Karpas-422 (cell line): ENCODE measurements around the gene CGREF1. TPM values are rescaled to one million over a fixed set of nuclear protein-coding genes. Genes with fewer than 3 reads are reported as not detected.
A peak's percentile ranks its signal among the peaks of the same experiment; 100 is the strongest.
"Not testable (repeated sequence)": the region's sequence is repeated elsewhere in the genome, so short reads cannot be mapped to it uniquely, and the experiment has no call there.

ENCODE experiments used
- DNase-seq: peaks from one replicate; pipeline ENCODE4 v3.0.0-alpha.2; 2015
- H2AFZ ChIP-seq: fragments of 200-600 bp; sonication (generic); 2 replicates; pipeline ENCODE4 v1.6.1; 2014; ENCODE audit warnings: antibody characterized with exemption, low read length, mixed read lengths
- H3K27ac ChIP-seq: fragments of 200-600 bp; sonication (generic); 2 replicates; pipeline ENCODE4 v1.5.1; 2014; ENCODE audit warnings: mild to moderate bottlenecking, low read length, moderate library complexity
- H3K27me3 ChIP-seq: fragments of 200-600 bp; sonication (generic); 2 replicates; pipeline ENCODE4 v1.6.1; 2014; ENCODE audit warnings: low read length, mixed read lengths
- H3K36me3 ChIP-seq: fragments of 200-600 bp; sonication (generic); 2 replicates; pipeline ENCODE4 v1.6.1; 2014; ENCODE audit warnings: low read length, mixed read lengths; ENCODE audit not compliant: insufficient read depth
- H3K4me1 ChIP-seq: fragments of 200-600 bp; sonication (generic); 2 replicates; pipeline ENCODE4 v1.6.1; 2014; ENCODE audit warnings: mild to moderate bottlenecking, low read length, mixed read lengths
- H3K4me2 ChIP-seq: fragments of 200-600 bp; sonication (generic); 2 replicates; pipeline ENCODE4 v1.6.1; 2014; ENCODE audit warnings: low read length, low read depth, mild to moderate bottlenecking; ENCODE audit not compliant: poor library complexity, severe bottlenecking
- H3K4me3 ChIP-seq: fragments of 200-600 bp; sonication (generic); 2 replicates; pipeline ENCODE4 v1.5.1; 2014; ENCODE audit warnings: mild to moderate bottlenecking, antibody characterized with exemption, low read length, mixed read lengths
- H3K79me2 ChIP-seq: fragments of 200-600 bp; sonication (generic); 2 replicates; pipeline ENCODE4 v1.6.1; 2014; ENCODE audit warnings: mild to moderate bottlenecking, low read length, mixed read lengths
- H3K9ac ChIP-seq: fragments of 200-600 bp; sonication (generic); 2 replicates; pipeline ENCODE4 v1.6.0; 2014; ENCODE audit warnings: low read length
- H3K9me2 ChIP-seq: fragments of 200-600 bp; sonication (generic), shearing (Covaris generic); replicated peaks from 2 replicates; pipeline ENCODE4 v1.6.0; 2014; ENCODE audit warnings: mild to moderate bottlenecking, low read length, moderate library complexity; ENCODE audit not compliant: insufficient read depth
- H3K9me3 ChIP-seq: fragments of 300-700, 200-600 bp; sonication (generic); 2 replicates; pipeline ENCODE4 v1.6.1; 2014; ENCODE audit warnings: low read length, mixed read lengths
- H4K20me1 ChIP-seq: fragments of 200-600 bp; sonication (generic); 2 replicates; pipeline ENCODE4 v1.6.1; 2014; ENCODE audit warnings: mild to moderate bottlenecking, antibody characterized with exemption, low read length, low read depth; ENCODE audit not compliant: insufficient read depth
- total RNA-seq: library from RNA; depleted of rRNA; stranded (reverse); fragments of >200 nt; shearing (Covaris generic); gene quantifications from 2 replicates; pipeline ENCODE4 v1.2.3, GENCODE V29; 2014; ENCODE audit warnings: low replicate concordance

CGREF1 gene
- total RNA-seq, 1 experiment from 2014 or later: not detected

- H3K36me3 ChIP-seq: no peaks in the 10 kb centered on the region
- H3K9ac ChIP-seq: no peak overlapping the region
- no peak overlapping the region for H3K4me2 ChIP-seq
- H3K4me3 ChIP-seq: no peak overlapping the region
- peaks cover 13% of the 10 kb centered on the region for H3K4me1 ChIP-seq
- no peaks in the 10 kb centered on the region for H3K27me3 ChIP-seq
- H4K20me1 ChIP-seq: no peaks in the 10 kb centered on the region
- no peaks in the 10 kb centered on the region for H3K9me3 ChIP-seq
- H2AFZ ChIP-seq: no peak overlapping the region
- DNase-seq: no peak
- H3K9me2 ChIP-seq: no peaks in the 10 kb centered on the region
- H3K79me2 ChIP-seq: no peaks in the 10 kb centered on the region
- H3K27ac ChIP-seq: no peak overlapping the region
Measured at GRCh38 chr2:27125104-27125503, 6.2 kb upstream of the CGREF1 start.

- Histone ChIP-seq H2AFZ (peak within 1 kb of the TSS; percentile 100), H3K27me3 (no peaks in the 10 kb centered on the region), H3K9ac (peak within 1 kb of the TSS; percentile 75), H4K20me1 (no peaks in the 10 kb centered on the region), H3K4me1 (peaks cover 13% of the 10 kb centered on the region), H3K4me3 (peak within 1 kb of the TSS; percentile 80), H3K27ac (no peak within 1 kb of the TSS), H3K36me3 (no peaks in the 10 kb centered on the region), H3K4me2 (peak within 1 kb of the TSS; percentile 95), H3K79me2 (no peaks in the 10 kb centered on the region), H3K9me3 (no peaks in the 10 kb centered on the region), H3K9me2 (no peaks in the 10 kb centered on the region)
- DNase-seq: peak; percentile 69
Measured at GRCh38 chr2:27123302-27124150, 4.6 kb upstream of the CGREF1 start, which contains the start of gene ABHD1. TSS of gene ABHD1 (plus strand) at chr2:27123815. CDS start at chr2:27123949, 134 bp downstream.

- no peak overlapping the region for H3K9ac ChIP-seq
- H3K36me3 ChIP-seq: no peaks in the 10 kb centered on the region
- H2AFZ ChIP-seq: no peak overlapping the region
- peak overlapping the region; percentile 95 for H3K4me2 ChIP-seq
- no peaks in the 10 kb centered on the region for H3K9me3 ChIP-seq
- H3K4me3 ChIP-seq: peak overlapping the region; percentile 80; the same call in 1 of the 2 replicates
- DNase-seq: no peak
- H3K9me2 ChIP-seq: no peaks in the 10 kb centered on the region
- H4K20me1 ChIP-seq: no peaks in the 10 kb centered on the region
- no peak overlapping the region for H3K27ac ChIP-seq
- peaks cover 13% of the 10 kb centered on the region for H3K4me1 ChIP-seq
- H3K79me2 ChIP-seq: no peaks in the 10 kb centered on the region
- H3K27me3 ChIP-seq: no peaks in the 10 kb centered on the region
Measured at GRCh38 chr2:27122791-27123190, 3.9 kb upstream of the CGREF1 start.

GRCh38 chr2:27121906-27122305 is 3.0 kb upstream of the CGREF1 start:
- DNase-seq: no peak

GRCh38 chr2:27119330-27119670 is 372 bp upstream of the CGREF1 start:
- H3K9me2 ChIP-seq, H2AFZ ChIP-seq, H3K27me3 ChIP-seq, H3K9ac ChIP-seq, H3K4me3 ChIP-seq, H3K36me3 ChIP-seq, H3K4me2 ChIP-seq, H4K20me1 ChIP-seq, DNase-seq, H3K9me3 ChIP-seq, H3K79me2 ChIP-seq, H3K27ac ChIP-seq: not testable (repeated sequence)
- H3K4me1 ChIP-seq: peaks cover 11% of the 10 kb centered on the region

More at GRCh38 chr2:27121906-27122305, 3.0 kb upstream of the CGREF1 start:
- H3K4me1 ChIP-seq: peaks cover 13% of the 10 kb centered on the region
- no peaks in the 10 kb centered on the region for H3K79me2 ChIP-seq
- no peak overlapping the region for H3K27ac ChIP-seq
- no peaks in the 10 kb centered on the region for H4K20me1 ChIP-seq
- H3K27me3 ChIP-seq: no peaks in the 10 kb centered on the region
- H3K9ac ChIP-seq: no peak overlapping the region
- no peak overlapping the region for H3K4me3 ChIP-seq
- no peaks in the 10 kb centered on the region for H3K9me3 ChIP-seq
- no peaks in the 10 kb centered on the region for H3K36me3 ChIP-seq
- H3K9me2 ChIP-seq: no peaks in the 10 kb centered on the region
- H2AFZ ChIP-seq: no peak overlapping the region
- H3K4me2 ChIP-seq: no peak overlapping the region

GRCh38 chr2:27117995-27118524 is 868 bp downstream of the CGREF1 start:
- H2AFZ ChIP-seq: no peak overlapping the region
- DNase-seq: no peak
- H3K4me3 ChIP-seq: no peak overlapping the region
- no peaks in the 10 kb centered on the region for H3K9me3 ChIP-seq
- no peak overlapping the region for H3K4me2 ChIP-seq
- H3K9me2 ChIP-seq: no peaks in the 10 kb centered on the region
- no peak overlapping the region for H3K9ac ChIP-seq
- no peak overlapping the region for H3K27ac ChIP-seq
- no peaks in the 10 kb centered on the region for H3K27me3 ChIP-seq
- H4K20me1 ChIP-seq: no peaks in the 10 kb centered on the region
- no peaks in the 10 kb centered on the region for H3K79me2 ChIP-seq
- no peaks in the 10 kb centered on the region for H3K36me3 ChIP-seq
- H3K4me1 ChIP-seq: no peaks in the 10 kb centered on the region

- Histone ChIP-seq H3K9ac (no peak overlapping the region), H3K4me3 (no peak overlapping the region), H2AFZ (no peak overlapping the region), H4K20me1 (no peaks in the 10 kb centered on the region), H3K27ac (no peak overlapping the region), H3K79me2 (no peaks in the 10 kb centered on the region), H3K27me3 (no peaks in the 10 kb centered on the region), H3K9me2 (no peaks in the 10 kb centered on the region), H3K36me3 (no peaks in the 10 kb centered on the region), H3K4me2 (no peak overlapping the region), H3K9me3 (no peaks in the 10 kb centered on the region), H3K4me1 (no peaks in the 10 kb centered on the region)
- no peak for DNase-seq
Measured at GRCh38 chr2:27115519-27115918, 3.4 kb downstream of the CGREF1 start.

GRCh38 chr2:27111392-27112078 is 7.4 kb downstream of the CGREF1 start:
- H3K27me3 ChIP-seq, H3K4me1 ChIP-seq, H4K20me1 ChIP-seq, H3K4me3 ChIP-seq, DNase-seq, H3K4me2 ChIP-seq, H3K9ac ChIP-seq, H3K79me2 ChIP-seq, H3K9me3 ChIP-seq, H3K9me2 ChIP-seq, H3K27ac ChIP-seq, H2AFZ ChIP-seq, H3K36me3 ChIP-seq: not testable (repeated sequence)
